Ectodermal cell (in vitro differentiated cells): ENCODE results near the gene RNF151.
"Not testable (repeated sequence)": the region's sequence is repeated elsewhere in the genome, so short reads cannot be mapped to it uniquely, and the experiment has no call there.

ENCODE experiments used
- H3K27ac ChIP-seq: 2 replicates; pipeline ENCODE4 v1.7.0; 2013; ENCODE audit warnings: mild to moderate bottlenecking, low read depth, low read length; ENCODE audit not compliant: insufficient read depth, poor library complexity, severe bottlenecking
- H3K27me3 ChIP-seq: 2 replicates; pipeline ENCODE4 v1.7.0; 2013; ENCODE audit warnings: mild to moderate bottlenecking, low read length; ENCODE audit not compliant: insufficient read depth, control insufficient read depth, poor library complexity, severe bottlenecking
- H3K36me3 ChIP-seq: one replicate; pipeline ENCODE4 v1.7.0; 2013; ENCODE audit warnings: low read length; ENCODE audit not compliant: control insufficient read depth, insufficient read depth
- H3K4me1 ChIP-seq: one replicate; pipeline ENCODE4 v1.7.0; 2013; ENCODE audit warnings: low read length; ENCODE audit not compliant: control insufficient read depth, insufficient read depth
- H3K4me3 ChIP-seq: 2 replicates; pipeline ENCODE4 v1.7.0; 2013; ENCODE audit warnings: low read depth, low read length, control low read depth; ENCODE audit not compliant: insufficient read depth
- H3K9me3 ChIP-seq: 2 replicates; pipeline ENCODE4 v1.7.0; 2013; ENCODE audit warnings: mild to moderate bottlenecking, low read length, moderate library complexity; ENCODE audit not compliant: control insufficient read depth
- WGBS, 2 experiments: methylation state at CpG; one replicate each; pipeline ENCODE4 v1.1.7; 2013; ENCODE audit warnings: missing lambda C conversion rate in 2 of 2; 5-methylcytosine and 5-hydroxymethylcytosine counted together

RNF151 gene

GRCh38 chr16:2011726-2012125 is 45.1 kb downstream of the RNF151 start:
- H3K27me3 ChIP-seq, H3K9me3 ChIP-seq, H3K36me3 ChIP-seq, H3K27ac ChIP-seq, H3K4me3 ChIP-seq: not testable (repeated sequence)
- WGBS, 2 experiments: 88 to 92% methylated on average over 9 of the region's 9 CpGs
- H3K4me1 ChIP-seq: peaks cover 18% of the 10 kb centered on the region

DNA sequence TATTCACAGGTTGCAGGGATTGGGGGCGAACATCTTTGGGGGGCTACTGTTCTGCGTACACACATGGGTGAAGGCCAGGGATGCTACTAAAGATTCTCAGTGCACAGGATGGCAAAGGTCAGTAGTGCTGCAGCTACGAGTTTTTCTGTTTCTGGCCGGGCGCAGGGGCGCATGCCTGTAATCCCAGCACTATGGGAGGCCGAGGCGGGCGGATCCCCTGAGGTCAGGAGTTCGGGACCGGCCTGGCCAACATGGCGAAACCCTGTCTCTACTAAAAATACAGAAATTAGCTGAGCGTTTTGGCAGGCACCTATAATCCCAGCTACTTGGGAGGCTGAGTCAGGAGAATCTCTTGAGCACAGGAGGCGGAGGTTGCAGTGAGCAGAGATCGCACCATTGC is 46.9 kb downstream of the RNF151 start:
- Histone ChIP-seq H3K4me3 (no peak overlapping the region), H3K27me3 (peaks cover 10% of the 10 kb centered on the region), H3K36me3 (no peaks in the 10 kb centered on the region), H3K4me1 (peaks cover 5% of the 10 kb centered on the region), H3K9me3 (no peaks in the 10 kb centered on the region), H3K27ac (no peak overlapping the region)
- 91 to 94% methylated on average over 15 of the region's 15 CpGs for WGBS, 2 experiments

DNA sequence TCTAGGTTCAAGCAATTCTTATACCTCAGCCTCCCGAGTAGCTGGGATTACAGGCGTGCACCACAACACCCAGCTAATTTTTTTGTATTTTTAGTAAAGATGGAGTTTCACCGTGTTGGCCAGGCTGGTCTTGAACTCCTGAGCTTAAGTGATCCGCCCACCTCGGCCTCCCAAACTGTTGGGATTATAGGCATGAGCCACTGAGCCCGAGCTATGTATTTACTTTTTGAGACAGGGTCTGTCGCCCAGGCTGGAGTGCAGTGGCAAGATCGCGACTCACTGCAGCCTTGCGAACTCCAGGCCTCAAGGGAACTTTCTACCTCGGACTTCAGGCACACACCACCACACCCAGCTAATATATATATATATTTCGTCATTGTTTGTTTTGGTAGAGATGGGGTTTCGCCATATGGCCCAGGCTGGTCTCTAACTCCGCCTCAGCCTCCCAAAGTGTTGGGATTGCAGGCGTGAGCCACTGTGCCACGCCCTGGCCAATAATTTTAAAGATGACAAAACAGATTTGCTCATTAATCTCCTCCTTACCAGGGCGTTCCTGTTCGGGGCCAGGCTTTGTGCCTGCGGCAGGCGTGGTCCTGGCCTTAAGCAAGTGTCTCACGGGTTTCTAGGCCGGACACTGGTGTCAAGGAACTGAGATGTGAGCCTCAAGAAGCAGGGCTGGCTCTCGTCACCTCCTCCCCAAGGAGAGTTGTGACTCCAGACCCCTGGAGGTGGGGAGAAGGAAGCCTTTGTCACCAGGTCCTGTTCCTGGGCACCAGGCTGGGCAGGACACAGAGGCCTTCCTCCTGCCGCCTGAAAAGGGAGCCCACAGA is 48.7 kb downstream of the RNF151 start:
- no peak overlapping the region for H3K4me3 ChIP-seq
- no peak overlapping the region for H3K27ac ChIP-seq
- peaks cover 28% of the 10 kb centered on the region for H3K27me3 ChIP-seq
- peaks cover 1% of the 10 kb centered on the region for H3K4me1 ChIP-seq
- WGBS, 2 experiments: 91% methylated on average over 22 to 24 of the region's 24 CpGs
- no peaks in the 10 kb centered on the region for H3K9me3 ChIP-seq
- H3K36me3 ChIP-seq: no peaks in the 10 kb centered on the region

- Histone ChIP-seq H3K4me1 (no peaks in the 10 kb centered on the region), H3K27me3 (peaks cover 34% of the 10 kb centered on the region), H3K27ac (no peak overlapping the region), H3K4me3 (no peak overlapping the region), H3K9me3 (no peaks in the 10 kb centered on the region), H3K36me3 (no peaks in the 10 kb centered on the region)
- 92 to 93% methylated on average over 7 of the region's 7 CpGs for WGBS, 2 experiments
Observed at GRCh38 chr16:2015947-2016208, 49.2 kb downstream of the RNF151 start.

- Histone ChIP-seq H3K27ac (no peak overlapping the region), H3K27me3 (peaks cover 40% of the 10 kb centered on the region), H3K36me3 (no peaks in the 10 kb centered on the region), H3K9me3 (no peaks in the 10 kb centered on the region), H3K4me3 (no peak overlapping the region), H3K4me1 (no peaks in the 10 kb centered on the region)
- WGBS, 2 experiments: 54 to 55% methylated on average over 13 of the region's 13 CpGs
Observed at GRCh38 chr16:2016407-2016922, 49.8 kb downstream of the RNF151 start.
